Activated T-cell treated with anti-CD3 and anti-CD28 coated beads for 1 hour (primary cell): ENCODE results near the gene CYGB.
A peak's percentile ranks its signal among the peaks of the same experiment; 100 is the strongest.
"Not testable (repeated sequence)": the region's sequence is repeated elsewhere in the genome, so short reads cannot be mapped to it uniquely, and the experiment has no call there.

Experiments used
- DNase-seq: peaks from one replicate; pipeline ENCODE4 v3.0.0-alpha.2; 2020; ENCODE audit warnings: low read depth

CYGB gene

GRCh38 chr17:76538281-76538931 lies 897 bp upstream of the CYGB start:
- no peak for DNase-seq

DNA sequence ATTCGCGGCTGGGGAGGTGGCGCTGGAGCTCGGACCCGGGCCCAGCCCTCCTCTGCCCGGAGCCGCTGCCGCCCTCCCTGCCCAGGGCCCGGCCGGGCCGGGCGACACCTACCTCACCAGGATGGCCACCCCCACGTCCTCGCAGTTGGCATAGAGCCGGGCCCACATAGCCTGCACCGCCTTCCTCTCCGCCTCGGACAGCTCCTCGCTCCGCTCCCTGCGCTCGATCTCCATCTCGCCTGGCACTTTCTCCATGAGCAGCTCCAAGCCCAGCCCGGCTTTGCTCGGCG lies 276 bp downstream of the CYGB start:
- DNase-seq, result no peak

- DNase-seq, result no peak
These were observed 810 bp downstream of the CYGB start for GRCh38 chr17:76536511-76537287.

GRCh38 chr17:76535788-76536510 lies 1.6 kb downstream of the CYGB start:
- DNase-seq, result no peak

DNA sequence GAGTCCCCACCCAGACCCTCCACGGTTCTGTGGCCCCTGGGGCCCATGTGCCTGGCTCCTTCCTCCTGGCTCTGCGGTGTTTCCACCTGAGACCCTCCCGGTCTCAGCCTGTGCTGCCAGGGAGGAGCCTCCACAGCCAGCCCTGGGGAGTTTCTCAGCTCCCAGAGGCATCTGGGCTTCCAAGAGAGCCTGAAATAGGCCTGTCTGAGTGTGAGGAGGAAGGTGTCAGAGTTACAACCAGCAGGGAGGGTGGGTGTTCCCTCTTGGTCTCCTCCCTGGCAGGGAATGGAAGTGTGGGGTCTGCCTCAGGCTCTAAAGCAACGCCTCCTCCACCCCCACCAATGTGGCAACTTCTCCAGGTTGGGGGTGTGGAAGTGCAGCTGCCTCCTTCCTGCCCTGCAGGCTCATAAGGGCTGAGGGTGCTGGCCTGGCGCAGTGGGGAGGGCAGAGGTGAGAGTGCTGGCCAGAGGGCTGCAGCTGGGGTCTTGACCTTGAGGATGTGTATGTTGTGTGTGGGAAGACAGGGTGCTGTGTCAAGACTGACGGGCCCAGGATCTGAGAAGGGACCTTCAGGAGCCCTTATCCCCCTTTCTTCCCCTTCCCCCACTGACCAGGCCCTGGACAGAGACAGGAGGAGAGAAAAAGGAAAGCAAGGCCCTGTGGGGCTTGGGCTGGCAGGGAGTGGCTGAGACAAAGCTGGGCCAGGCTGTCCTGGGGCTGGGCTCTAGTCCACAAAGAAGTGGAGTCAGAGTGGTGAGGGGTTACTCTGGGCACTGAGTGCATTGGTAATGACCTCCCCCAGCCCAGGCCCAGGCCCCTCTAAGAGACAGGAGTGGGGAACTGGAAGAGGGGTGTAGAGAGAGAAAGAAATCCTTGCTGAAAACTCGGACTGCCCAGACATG lies 2.4 kb downstream of the CYGB start:
- DNase-seq, result no peak

GRCh38 chr17:76533640-76534359 lies 3.7 kb downstream of the CYGB start:
- not testable (repeated sequence) for DNase-seq

- DNase-seq, result no peak
These were observed 5.3 kb downstream of the CYGB start for GRCh38 chr17:76532072-76532651.

DNA sequence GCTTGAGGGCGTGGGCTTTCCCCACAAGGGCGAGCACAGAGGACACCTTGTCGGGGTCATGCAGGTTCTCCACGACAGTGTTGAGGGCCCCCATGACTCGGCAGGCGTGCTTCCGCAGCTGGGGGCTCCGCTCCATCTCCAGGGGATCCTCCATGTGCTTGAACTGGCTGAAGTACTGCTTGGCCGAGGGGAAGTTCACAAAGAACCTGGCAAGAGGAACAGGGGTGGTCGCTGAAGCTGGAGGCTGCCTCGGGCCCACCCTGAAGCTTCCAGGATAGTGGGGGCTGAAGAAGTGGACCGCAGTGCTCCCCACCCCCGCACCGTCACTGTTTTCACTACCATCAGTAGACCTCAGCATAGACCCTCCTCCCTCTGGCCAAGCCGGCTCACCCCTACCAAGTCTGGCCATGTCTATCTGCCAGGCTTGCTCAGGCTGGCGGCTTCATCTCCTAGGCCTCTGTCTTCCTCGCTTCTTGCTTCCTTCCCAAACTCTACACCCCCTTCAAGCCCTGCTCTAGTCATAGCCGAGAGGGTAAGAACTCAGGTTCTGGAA lies 5.9 kb downstream of the CYGB start:
- DNase-seq, result no peak

DNA sequence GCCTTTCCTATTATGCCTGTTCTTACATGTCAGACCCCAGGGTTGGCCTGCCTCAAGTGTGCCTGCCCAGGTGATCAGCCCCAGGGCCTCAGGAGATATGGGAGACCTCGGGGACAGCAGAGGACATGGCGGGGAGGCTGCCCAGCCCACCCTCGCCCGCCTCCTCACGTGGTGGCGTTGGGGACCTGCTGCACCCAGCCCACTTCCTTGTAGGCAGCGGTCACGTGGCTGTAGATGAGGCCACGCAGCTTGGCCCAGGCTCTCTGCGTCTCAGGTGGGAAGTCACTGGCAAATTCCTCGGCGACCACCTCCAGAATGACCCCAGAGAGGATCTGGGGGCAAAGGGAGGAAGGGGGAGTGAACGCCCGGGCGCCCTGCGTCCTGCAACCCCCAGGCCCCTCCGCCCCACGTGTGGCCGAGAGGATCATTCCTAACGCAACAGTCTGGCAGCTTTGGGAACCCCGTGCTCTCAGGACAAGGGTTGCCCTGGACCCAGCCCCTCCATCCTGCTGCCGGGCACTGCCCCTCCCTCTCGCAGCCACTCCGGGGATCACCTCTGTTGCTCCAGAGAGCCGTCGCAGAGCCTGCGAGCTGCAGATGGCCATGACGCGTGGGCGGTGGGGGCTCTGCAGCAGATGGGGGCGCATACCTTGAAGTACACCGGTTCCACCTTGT lies 6.6 kb downstream of the CYGB start:
- DNase-seq, result no peak

- DNase-seq, result no peak
These were observed 7.3 kb downstream of the CYGB start for GRCh38 chr17:76530095-76530723.

DNA sequence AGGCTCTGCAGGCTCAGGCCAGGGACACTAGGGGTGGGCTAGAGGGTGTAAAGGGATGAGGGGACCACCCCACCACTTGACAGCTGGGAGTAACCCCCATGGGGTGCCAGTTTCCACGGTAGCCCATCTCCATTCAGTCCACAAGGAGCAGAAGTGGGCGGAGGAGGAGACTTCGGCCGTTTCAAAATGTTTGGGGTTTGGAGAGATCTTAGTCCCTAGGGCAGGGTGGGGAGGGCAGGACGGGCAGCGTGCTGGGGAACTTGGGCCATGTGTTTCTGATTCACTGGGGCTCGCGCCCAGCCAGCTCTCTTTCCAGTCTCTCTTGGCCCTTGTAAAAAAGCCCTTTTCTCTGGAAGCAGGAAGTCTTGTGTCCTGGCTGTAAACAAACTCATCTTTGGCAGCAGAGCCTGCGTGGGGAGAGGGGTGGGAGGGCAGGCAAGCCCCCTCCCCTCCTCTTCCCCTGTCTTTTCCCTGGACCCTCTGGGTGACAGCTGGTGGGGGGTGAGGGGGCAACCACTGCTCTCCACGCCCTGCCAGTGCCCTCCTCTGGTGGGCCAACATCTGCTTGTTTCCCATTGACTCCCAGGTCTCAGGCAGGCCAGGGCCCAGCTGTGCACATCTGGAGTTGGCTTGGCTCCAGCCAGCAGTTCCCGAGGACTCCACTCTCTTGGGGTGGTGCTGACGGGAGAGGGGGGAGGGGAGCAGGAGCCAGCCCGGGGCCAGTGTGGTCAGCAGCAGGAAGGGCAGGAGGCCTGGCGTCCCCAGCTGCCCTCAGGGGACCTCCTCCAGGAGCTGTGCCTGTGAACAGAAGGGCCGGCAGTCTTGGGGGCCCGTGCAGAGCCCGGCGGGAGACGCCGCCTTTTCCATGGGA lies 8.1 kb downstream of the CYGB start:
- DNase-seq, result no peak

DNA sequence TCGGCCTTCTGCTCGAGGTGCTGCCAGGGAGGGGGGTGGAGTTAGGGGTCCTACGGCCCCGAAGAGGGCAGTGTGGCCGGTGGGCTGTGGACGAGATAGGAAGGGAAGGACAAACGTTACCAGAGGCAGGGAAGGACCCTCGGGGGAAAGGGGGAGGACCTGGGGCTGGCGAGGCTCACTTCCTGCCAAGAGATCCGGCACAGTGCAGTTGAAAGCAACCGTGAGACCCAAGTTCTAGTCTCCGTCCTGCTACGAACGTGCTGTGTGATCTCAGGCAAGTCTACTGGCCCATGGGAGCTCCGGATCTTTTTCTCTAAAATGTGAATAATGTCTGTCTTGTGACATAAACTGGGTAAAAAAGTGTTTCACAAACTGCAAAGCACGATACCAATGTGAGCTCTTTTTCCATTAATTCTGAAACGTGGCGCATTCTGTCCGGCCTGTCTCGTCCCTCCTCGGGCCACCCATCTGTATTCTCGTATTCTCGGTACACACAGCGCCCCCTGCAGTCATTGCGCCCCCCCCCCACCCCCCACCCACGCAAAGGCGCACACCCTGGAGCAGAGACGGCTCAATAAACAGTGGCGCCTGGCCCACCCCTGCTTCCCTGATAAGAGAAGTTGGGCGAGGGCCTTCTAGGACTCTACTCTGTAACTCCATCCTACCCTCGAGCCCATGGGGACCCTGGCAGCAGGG lies 8.8 kb downstream of the CYGB start:
- no peak for DNase-seq

DNA sequence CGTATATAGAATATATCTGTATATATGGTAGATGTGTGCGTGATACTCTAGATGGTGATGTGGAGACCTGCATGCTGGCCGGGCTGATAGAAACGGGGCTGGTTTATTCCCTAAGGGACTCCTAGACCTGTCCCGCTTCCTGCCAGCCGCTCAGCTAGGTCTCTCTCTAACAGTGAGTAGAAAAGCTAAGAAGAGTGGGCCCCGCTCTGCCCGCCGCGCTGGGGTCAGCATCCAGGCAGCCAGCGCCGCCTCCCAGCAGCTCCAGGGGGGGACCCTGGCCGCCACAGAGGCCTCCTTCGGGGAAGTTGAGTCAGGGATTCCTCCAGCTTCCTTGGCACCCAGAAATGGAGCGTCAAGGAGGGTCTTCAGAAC lies 9.4 kb downstream of the CYGB start:
- DNase-seq, result no peak

- peak; percentile 45 for DNase-seq
These were observed 9.9 kb downstream of the CYGB start for GRCh38 chr17:76527430-76528111.

DNA sequence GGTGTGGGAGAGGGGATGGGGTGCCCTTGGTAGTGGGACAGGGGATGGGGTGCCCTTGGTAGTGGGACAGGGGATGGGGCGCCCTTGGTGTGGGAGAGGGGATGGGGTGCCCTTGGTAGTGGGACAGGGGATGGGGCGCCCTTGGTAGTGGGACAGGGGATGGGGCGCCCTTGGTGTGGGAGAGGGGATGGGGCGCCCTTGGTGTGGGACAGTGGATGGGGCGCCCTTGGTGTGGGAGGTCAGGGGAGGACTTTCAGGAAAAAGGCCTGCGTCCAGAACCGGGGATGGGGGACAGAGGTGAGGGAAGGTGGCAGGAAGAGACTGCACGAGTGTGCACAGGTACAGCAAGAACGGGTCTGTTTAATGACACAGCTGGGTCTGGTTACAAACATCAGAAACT lies 10.5 kb downstream of the CYGB start:
- DNase-seq, result not testable (repeated sequence)

DNA sequence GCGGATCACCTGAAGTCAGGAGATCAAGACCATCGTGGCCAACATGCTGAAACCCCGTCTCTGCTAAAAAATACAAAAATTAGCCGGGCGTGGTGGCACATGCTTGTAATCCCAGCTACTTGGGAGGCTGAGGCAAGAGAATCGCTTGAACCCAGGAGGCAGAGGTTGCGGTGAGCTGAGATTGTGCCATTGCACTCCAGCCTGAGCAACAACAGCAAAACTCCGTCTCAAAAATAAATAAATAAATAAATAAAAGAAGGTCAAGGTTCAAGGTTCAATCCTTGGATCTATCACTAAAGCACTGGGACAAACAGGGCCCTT lies 12.0 kb downstream of the CYGB start:
- DNase-seq, result not testable (repeated sequence)

DNA sequence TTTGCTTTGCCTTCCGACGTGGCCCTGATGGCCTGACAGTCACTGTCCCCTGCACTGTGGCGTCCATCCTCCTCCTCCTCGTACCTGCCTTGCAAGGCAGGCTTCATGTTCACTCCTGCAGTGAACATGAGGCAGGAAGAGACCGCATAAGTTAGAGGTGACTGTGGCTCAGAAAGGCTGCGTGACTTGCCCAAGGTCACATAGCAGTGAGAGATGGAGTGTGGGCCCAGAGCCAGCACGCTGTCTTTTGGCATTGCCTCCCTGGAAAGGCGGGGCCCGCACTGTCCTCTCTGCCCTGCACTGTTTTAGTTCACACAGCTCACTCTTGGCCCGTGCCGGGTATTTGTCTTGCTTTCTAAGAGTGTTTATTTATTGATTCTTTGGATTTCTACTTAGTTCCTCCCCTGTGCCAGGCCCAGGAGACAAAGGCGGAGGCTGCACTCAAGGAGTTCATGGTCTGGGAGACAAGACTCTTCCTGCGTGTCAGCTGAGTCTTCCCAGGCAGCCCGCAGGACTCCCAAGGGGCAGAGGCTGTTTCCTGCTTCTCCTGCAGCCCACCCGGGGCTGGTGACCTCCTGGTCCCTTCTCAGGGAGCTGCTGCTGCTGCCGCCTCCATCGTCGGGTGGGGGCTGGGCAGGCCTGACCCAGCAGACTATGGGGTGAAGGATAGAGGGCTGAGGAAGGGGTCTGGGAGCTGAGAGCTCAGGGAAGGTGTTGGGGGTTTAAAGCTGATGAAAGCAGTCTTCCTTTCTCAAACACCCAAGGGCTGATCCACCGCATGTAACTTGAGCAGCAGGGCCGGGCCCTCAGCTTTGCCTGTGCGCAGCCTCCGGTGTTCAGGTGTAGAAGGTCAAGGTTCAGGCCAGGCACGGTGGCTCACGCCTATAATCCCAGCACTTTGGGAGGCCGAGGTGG lies 12.7 kb downstream of the CYGB start:
- no peak for DNase-seq
